Thoracic aorta (tissue), 2 donors: ENCODE results near the gene SLC43A3. TPM values are rescaled to one million over a fixed set of nuclear protein-coding genes. Genes with fewer than 3 reads are reported as not detected.
"Not testable (repeated sequence)": the region's sequence is repeated elsewhere in the genome, so short reads cannot be mapped to it uniquely, and the experiment has no call there.

Experiments used
- ATAC-seq: fragments of 150-250 bp; one replicate; pipeline ENCODE4 v1.8.0; 2017; ENCODE audit warnings: low read depth; ENCODE audit not compliant: insufficient number of reproducible peaks, low FRiP score
- DNase-seq: peaks from one replicate; pipeline ENCODE4 v3.0.0-alpha.2; 2020; ENCODE audit warnings: low spot score
- H3K27ac ChIP-seq, 2 donors: fragments of 200-600 bp; sonication (generic); 1 replicate in 1 of 2; 2 replicates in 1 of 2; pipeline ENCODE4 v1.5.1; 2016; ENCODE audit warnings: mild to moderate bottlenecking in 2 of 2, moderate library complexity in 2 of 2
- H3K27me3 ChIP-seq: fragments of 200-600 bp; sonication (generic); replicated peaks from 2 replicates; pipeline ENCODE4 v1.6.0; 2016; ENCODE audit warnings: mild to moderate bottlenecking; ENCODE audit not compliant: insufficient read depth
- H3K36me3 ChIP-seq: fragments of 200-600 bp; sonication (generic); one replicate; pipeline ENCODE4 v1.5.1; 2016
- H3K4me1 ChIP-seq, 2 donors: fragments of 200-600 bp; sonication (generic); 1 replicate in 1 of 2; 2 replicates in 1 of 2; pipeline versions ENCODE4 v1.5.1 to v1.6.0; 2016; ENCODE audit warnings: low read depth in 2 of 2, mild to moderate bottlenecking in 1 of 2; ENCODE audit not compliant: control insufficient read depth in 1 of 2
- H3K4me3 ChIP-seq: fragments of 200-600 bp; sonication (generic); 2 replicates; pipeline ENCODE4 v1.5.1; 2016; ENCODE audit warnings: mild to moderate bottlenecking
- H3K9me3 ChIP-seq: fragments of 200-600 bp; sonication (generic); 2 replicates; pipeline ENCODE4 v1.5.1; 2016
- CTCF ChIP-seq: fragments of 200-600 bp; sonication (generic); IDR thresholded peaks from one replicate; pipeline ENCODE4 v1.5.1; 2019; ENCODE audit warnings: antibody characterized with exemption
- total RNA-seq, 2 donors: library from RNA; depleted of rRNA; stranded (reverse); fragments of >200 nt; gene quantifications; one replicate each; pipeline versions ENCODE4 v1.1.0 to v1.2.3, GENCODE V29; 2016

Gene SLC43A3
- total RNA-seq, 2 donors from 2014 or later, result 76.0 to 92.3 TPM

GRCh38 chr11:57406337-57406904 is 20.5 kb downstream of the SLC43A3 start:
- Histone ChIP-seq H3K27me3 (no peaks in the 10 kb centered on the region), H3K4me1 (no peaks in the 10 kb centered on the region), H3K27ac (no peak overlapping the region), H3K36me3 (peaks cover 40% of the 10 kb centered on the region), H3K9me3 (no peaks in the 10 kb centered on the region), H3K4me3 (no peak overlapping the region)
- no peak for ATAC-seq
- no peak for DNase-seq
- TF ChIP-seq CTCF, result no peak

DNA sequence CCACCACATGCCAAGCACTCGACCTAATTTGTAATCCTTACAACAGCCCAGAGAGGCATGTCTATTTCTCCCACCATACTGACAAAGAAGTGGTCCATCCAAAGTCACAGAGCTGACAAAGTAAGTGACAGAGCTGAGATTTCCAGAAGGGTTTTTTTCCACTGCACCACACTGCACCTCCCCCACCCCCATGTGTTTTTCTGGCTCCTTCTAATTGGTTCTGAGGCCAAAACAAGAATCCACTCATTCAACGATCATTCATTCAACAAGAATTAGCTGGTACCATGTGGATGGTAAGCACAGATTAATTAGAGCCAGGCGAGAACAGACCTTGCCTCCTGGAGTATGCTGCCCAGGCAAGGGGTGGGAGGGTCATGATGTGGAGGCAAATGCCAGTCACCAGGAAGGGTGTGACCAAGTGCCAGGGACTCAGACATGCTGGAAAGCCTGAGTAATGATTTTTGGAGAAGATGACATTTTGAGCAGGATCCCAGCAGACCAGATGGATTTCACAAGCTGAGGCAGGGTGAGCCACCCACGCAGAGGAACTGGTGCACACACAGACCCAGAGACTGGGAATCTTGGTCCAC is 21.6 kb downstream of the SLC43A3 start:
- no peak overlapping the region for H3K4me3 ChIP-seq
- peaks cover 34% of the 10 kb centered on the region for H3K36me3 ChIP-seq
- no peak for TF ChIP-seq CTCF
- no peak for DNase-seq
- ATAC-seq, result no peak
- H3K4me1 ChIP-seq, result no peaks in the 10 kb centered on the region
- no peaks in the 10 kb centered on the region for H3K9me3 ChIP-seq
- H3K27ac ChIP-seq, result no peak overlapping the region
- H3K27me3 ChIP-seq, result no peaks in the 10 kb centered on the region

DNA sequence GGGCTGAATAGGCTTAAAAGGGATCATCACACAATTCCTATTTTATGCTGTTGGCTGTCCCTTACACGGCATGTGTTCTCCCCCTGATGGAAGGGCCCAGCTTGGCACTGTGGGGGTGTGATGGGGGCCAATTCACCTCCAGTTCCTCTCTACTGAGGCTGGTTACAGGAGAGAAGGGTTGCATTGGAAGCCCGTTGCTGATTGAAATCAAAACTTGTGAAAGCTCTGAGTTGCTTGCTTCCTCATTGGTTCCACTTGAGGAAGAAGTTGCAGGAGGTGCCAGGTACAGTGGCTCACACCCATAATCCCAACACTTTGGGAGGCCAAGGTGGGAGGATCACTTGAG is 23.1 kb downstream of the SLC43A3 start:
- DNase-seq (no peak), ATAC-seq (no peak)
- Histone ChIP-seq H3K27me3 (no peaks in the 10 kb centered on the region), H3K4me1 (no peaks in the 10 kb centered on the region), H3K4me3 (no peak overlapping the region), H3K9me3 (no peaks in the 10 kb centered on the region), H3K36me3 (peaks cover 18% of the 10 kb centered on the region), H3K27ac (no peak overlapping the region)
- no peak for TF ChIP-seq CTCF

DNA sequence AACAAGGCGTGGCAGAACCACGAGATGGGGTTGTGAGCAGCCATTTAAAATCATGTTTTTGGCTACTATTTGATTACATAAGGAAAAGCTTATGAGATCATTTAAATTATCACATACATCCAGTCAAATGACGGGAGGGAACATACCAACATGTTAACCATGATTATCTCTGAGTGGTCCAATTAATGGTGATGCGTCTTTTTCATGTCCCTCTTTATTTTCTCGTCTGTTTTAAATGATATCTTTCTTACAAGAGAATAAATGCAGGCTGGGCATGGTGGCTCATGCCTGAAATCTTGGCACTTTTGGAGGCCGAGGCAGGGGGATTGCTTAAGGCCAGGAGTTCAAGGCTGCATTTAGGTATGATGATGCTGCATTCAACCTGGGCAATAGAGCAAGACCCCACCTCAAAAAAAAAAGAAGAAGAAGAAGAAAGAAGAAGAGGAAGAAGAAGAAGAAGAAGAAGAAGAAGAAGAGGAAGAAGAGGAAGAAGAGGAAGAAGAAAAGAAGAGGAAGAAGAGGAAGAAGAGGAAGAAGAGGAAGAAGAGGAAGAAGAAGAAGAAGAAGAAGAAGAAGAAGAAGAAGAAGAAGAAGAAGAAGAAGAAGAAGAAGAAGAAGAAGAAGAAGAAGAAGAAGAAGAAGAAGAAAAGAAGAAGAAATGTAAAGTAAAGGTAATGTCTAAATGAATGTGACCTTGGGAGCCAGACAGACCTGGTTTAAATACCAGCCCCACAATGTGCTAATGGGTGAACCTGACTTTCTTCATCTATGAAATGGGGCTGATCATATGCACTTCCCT is 23.7 kb downstream of the SLC43A3 start:
- ATAC-seq, H3K27ac ChIP-seq, H3K9me3 ChIP-seq, H3K27me3 ChIP-seq, H3K4me1 ChIP-seq, H3K4me3 ChIP-seq, DNase-seq: not testable (repeated sequence)
- H3K36me3 ChIP-seq, result peaks cover 14% of the 10 kb centered on the region

DNA sequence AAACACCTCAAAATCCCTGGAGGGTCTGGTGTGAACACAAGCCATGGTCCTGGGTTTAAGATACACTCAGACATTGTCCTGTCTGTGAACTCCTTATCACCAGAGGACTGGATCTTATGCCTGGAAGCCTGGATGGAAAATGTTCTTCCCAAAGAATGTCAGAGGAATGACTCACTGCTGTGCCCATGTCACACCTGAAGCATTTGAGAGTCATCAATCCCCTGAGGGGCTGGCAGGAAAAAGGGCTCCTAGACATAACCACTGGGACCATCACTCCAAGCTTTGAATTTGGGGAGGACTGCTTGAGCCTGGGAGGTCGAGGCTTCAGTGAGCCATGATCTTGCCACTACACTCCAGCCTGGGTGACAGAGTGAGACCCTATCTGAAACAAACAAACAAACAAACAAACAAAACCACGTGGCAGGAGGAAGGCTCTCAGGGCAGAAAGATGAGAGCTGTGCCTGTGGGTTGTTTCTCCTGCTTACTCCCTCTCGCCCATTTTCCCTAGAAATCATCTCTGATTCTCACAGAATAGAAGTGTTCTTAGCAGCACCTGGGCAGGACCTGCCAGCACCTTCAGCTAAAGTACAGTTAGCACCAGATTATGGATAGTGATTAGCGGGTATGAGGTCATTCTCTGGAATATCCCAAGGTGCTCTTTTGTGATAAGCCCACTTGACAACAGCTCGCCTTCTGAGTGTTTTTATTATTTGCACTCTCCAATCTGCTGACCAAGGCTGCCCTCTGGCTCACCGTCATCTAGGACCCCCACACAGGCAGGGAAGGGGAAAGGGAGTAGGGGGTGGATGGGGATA is 24.5 kb downstream of the SLC43A3 start:
- Histone ChIP-seq H3K27me3 (no peaks in the 10 kb centered on the region), H3K4me3 (no peak overlapping the region), H3K4me1 (no peaks in the 10 kb centered on the region), H3K9me3 (no peaks in the 10 kb centered on the region), H3K36me3 (peaks cover 10% of the 10 kb centered on the region), H3K27ac (no peak overlapping the region)
- ATAC-seq (no peak), DNase-seq (no peak)
- TF ChIP-seq CTCF, result no peak
